ENCODE results near the gene SLC35F4. TPM values are rescaled to one million over a fixed set of nuclear protein-coding genes. Genes with fewer than 3 reads are reported as not detected.

SLC35F4 gene
- total and polyA plus RNA-seq, 2 of the 4 experiments (the other 2 are of a cell fraction): not detected

GRCh38 chr14:57820581-57820980 is 45.3 kb downstream of the SLC35F4 start:
- no peaks in the 10 kb centered on the region for H3K79me1 ChIP-seq (ENCODE audit: low read depth in 1 of 2, low read length in 2 of 2)
- H3K4ac ChIP-seq (ENCODE audit: low read depth, low read length): no peak overlapping the region
- no peak overlapping the region for H2BK20ac ChIP-seq (ENCODE audit: low read depth, low read length)
- no peaks in the 10 kb centered on the region for H4K20me1 ChIP-seq (ENCODE audit: insufficient read depth, low read length)
- no peaks in the 10 kb centered on the region for H3K27me3 ChIP-seq (ENCODE audit: control insufficient read depth, insufficient read depth, low read length)
- H4K5ac ChIP-seq (ENCODE audit: low read depth, low read length): no peak overlapping the region
- H4K8ac ChIP-seq (ENCODE audit: low read depth in 2 of 2, low read length in 2 of 2): no peak overlapping the region
- H3K14ac ChIP-seq (replicated peaks; ENCODE audit: low read depth, low read length): no peak overlapping the region
- H2AFZ ChIP-seq (replicated peaks; ENCODE audit: low read length, poor library complexity): no peak overlapping the region
- in situ Hi-C loops (cut with MboI; ENCODE audit: low sequenced_read_pairs): no loop called here
- H3K18ac ChIP-seq (ENCODE audit: low read depth, low read length): no peak overlapping the region
- ChIA-PET CTCF (no interaction called here), POLR2A (ENCODE audit: unreplicated experiment) (no interaction called here)
- H3K56ac ChIP-seq (ENCODE audit: extremely low read depth, insufficient read depth, low read length): no peak overlapping the region
- TF ChIP-seq RFX5 (IDR thresholded peaks at IDR 0.05; ENCODE audit: low read depth, low read length) (no peak), NFE2L2 (IDR thresholded peaks at IDR 0.05; ENCODE audit: low read depth, low read length) (no peak)
- H3K4me2 ChIP-seq (ENCODE audit: low read depth, low read length): no peak overlapping the region
- H2BK5ac ChIP-seq (ENCODE audit: low read depth, low read length, poor library complexity, severe bottlenecking): no peak overlapping the region
- intact Hi-C loops (cut with micrococcal nuclease): no loop called here
- no peak overlapping the region for H2BK120ac ChIP-seq (ENCODE audit: low read depth, low read length)
- no peak overlapping the region for H2AK5ac ChIP-seq (ENCODE audit: low read depth, low read length)
- ATAC-seq (ENCODE audit: low read depth) (no peak), DNase-seq (no peak)
- no peaks in the 10 kb centered on the region for H3K9me3 ChIP-seq (ENCODE audit: control insufficient read depth, insufficient read depth, low read length)
- H2BK15ac ChIP-seq (ENCODE audit: low read depth, low read length): no peak overlapping the region
- no peaks in the 10 kb centered on the region for H3K36me3 ChIP-seq (ENCODE audit: control insufficient read depth, insufficient read depth, low read length)
- H2AK9ac ChIP-seq (replicated peaks; ENCODE audit: low read depth, low read length, poor library complexity): no peak overlapping the region
- H3K27ac ChIP-seq (ENCODE audit: insufficient read depth, low read length): no peak overlapping the region
- no peak overlapping the region for H4K91ac ChIP-seq (ENCODE audit: insufficient read depth, low read depth, low read length)
- no peaks in the 10 kb centered on the region for H3K9me1 ChIP-seq (ENCODE audit: insufficient read depth, low read length)
- dilution Hi-C loops (cut with HindIII; ENCODE audit: low sequenced_read_pairs, unreplicated experiment): no loop called here
- H3K9ac ChIP-seq (ENCODE audit: low read depth, low read length): no peak overlapping the region
- no TSS peak for BruUV-seq (replicated peaks)
- no CpG with 5 or more reads among the region's 2 CpGs for WGBS, 2 experiments (ENCODE audit: extremely low coverage in 2 of 2, insufficient read length in 1 of 2)
- H3K23ac ChIP-seq (ENCODE audit: low read depth, low read length): no peak overlapping the region
- no peaks in the 10 kb centered on the region for H3K4me1 ChIP-seq (ENCODE audit: control insufficient read depth, insufficient read depth, low read length)
- H3K4me3 ChIP-seq (ENCODE audit: insufficient read depth, low read depth, low read length): no peak overlapping the region
